HCT116 (cell line): ENCODE measurements around the gene RAI14.

Source experiments
- JUND ChIP-seq: IDR thresholded peaks from 2 replicates; pipeline ENCODE4 v1.6.1; 2012
- SIN3A ChIP-seq: IDR thresholded peaks from 2 replicates; pipeline ENCODE4 v1.6.1; 2012; ENCODE audit warnings: low read depth
- TF ChIP-seq, protein P1 (sequence below), 3 experiments: fragments of 200-600 bp in 1 of 3; sonication (generic) in 1 of 3; IDR thresholded peaks in 2 of 3; conservative IDR thresholded peaks in 1 of 3; 2 replicates each; pipeline ENCODE4 v1.5.1; 2012 to 2017; ENCODE audit warnings: low read depth in 2 of 3, low read length in 2 of 3, antibody characterized with exemption in 1 of 3, borderline replicate concordance in 1 of 3, control low read depth in 1 of 3, mild to moderate bottlenecking in 1 of 3, mixed read lengths in 1 of 3, mixed run types in 1 of 3, moderate library complexity in 1 of 3; ENCODE audit not compliant: insufficient read depth in 1 of 3
- TF ChIP-seq, protein P2 (sequence below): IDR thresholded peaks from 2 replicates; pipeline ENCODE4 v1.6.1; 2012; ENCODE audit warnings: low read depth

DNA sequence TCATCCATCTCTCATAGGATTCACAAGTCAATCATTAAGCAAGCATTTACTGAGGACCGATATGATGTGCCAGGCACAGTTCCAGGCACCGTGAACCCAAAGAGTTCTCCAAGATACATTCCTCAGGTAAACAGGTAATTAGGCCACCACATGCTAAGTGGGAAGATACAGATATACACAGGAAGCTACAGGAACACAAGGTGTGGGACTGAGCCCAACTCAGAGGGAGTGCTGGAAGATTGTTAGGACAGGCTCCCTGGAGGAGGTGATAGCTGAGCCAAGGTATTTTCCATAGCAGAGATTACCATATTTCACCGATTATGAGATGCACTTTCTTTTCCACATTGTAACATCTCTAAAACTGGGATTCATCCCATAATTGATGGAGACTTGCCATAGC is 31.4 kb upstream of the RAI14 start:
- TF ChIP-seq, protein P1, sequence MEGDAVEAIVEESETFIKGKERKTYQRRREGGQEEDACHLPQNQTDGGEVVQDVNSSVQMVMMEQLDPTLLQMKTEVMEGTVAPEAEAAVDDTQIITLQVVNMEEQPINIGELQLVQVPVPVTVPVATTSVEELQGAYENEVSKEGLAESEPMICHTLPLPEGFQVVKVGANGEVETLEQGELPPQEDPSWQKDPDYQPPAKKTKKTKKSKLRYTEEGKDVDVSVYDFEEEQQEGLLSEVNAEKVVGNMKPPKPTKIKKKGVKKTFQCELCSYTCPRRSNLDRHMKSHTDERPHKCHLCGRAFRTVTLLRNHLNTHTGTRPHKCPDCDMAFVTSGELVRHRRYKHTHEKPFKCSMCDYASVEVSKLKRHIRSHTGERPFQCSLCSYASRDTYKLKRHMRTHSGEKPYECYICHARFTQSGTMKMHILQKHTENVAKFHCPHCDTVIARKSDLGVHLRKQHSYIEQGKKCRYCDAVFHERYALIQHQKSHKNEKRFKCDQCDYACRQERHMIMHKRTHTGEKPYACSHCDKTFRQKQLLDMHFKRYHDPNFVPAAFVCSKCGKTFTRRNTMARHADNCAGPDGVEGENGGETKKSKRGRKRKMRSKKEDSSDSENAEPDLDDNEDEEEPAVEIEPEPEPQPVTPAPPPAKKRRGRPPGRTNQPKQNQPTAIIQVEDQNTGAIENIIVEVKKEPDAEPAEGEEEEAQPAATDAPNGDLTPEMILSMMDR (IDR thresholded peaks at IDR 0.05 in 2 of 3, conservative IDR thresholded peaks at IDR 0.05 in 1 of 3; ENCODE audit: borderline replicate concordance in 1 of 3, insufficient read depth in 1 of 3, low read depth in 2 of 3, low read length in 2 of 3), result no peak
- TF ChIP-seq JUND (no peak), SIN3A (no peak)
- TF ChIP-seq, protein P2, sequence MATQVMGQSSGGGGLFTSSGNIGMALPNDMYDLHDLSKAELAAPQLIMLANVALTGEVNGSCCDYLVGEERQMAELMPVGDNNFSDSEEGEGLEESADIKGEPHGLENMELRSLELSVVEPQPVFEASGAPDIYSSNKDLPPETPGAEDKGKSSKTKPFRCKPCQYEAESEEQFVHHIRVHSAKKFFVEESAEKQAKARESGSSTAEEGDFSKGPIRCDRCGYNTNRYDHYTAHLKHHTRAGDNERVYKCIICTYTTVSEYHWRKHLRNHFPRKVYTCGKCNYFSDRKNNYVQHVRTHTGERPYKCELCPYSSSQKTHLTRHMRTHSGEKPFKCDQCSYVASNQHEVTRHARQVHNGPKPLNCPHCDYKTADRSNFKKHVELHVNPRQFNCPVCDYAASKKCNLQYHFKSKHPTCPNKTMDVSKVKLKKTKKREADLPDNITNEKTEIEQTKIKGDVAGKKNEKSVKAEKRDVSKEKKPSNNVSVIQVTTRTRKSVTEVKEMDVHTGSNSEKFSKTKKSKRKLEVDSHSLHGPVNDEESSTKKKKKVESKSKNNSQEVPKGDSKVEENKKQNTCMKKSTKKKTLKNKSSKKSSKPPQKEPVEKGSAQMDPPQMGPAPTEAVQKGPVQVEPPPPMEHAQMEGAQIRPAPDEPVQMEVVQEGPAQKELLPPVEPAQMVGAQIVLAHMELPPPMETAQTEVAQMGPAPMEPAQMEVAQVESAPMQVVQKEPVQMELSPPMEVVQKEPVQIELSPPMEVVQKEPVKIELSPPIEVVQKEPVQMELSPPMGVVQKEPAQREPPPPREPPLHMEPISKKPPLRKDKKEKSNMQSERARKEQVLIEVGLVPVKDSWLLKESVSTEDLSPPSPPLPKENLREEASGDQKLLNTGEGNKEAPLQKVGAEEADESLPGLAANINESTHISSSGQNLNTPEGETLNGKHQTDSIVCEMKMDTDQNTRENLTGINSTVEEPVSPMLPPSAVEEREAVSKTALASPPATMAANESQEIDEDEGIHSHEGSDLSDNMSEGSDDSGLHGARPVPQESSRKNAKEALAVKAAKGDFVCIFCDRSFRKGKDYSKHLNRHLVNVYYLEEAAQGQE, result no peak
